SW480 (cell line): ENCODE measurements around the gene PLA2G7.
"Not testable (repeated sequence)": the region's sequence is repeated elsewhere in the genome, so short reads cannot be mapped to it uniquely, and the experiment has no call there.

ENCODE experiments used
- DNase-seq: peaks from one replicate; pipeline ENCODE4 v3.0.0-alpha.2; 2016; ENCODE audit warnings: low spot score

PLA2G7 gene

DNA sequence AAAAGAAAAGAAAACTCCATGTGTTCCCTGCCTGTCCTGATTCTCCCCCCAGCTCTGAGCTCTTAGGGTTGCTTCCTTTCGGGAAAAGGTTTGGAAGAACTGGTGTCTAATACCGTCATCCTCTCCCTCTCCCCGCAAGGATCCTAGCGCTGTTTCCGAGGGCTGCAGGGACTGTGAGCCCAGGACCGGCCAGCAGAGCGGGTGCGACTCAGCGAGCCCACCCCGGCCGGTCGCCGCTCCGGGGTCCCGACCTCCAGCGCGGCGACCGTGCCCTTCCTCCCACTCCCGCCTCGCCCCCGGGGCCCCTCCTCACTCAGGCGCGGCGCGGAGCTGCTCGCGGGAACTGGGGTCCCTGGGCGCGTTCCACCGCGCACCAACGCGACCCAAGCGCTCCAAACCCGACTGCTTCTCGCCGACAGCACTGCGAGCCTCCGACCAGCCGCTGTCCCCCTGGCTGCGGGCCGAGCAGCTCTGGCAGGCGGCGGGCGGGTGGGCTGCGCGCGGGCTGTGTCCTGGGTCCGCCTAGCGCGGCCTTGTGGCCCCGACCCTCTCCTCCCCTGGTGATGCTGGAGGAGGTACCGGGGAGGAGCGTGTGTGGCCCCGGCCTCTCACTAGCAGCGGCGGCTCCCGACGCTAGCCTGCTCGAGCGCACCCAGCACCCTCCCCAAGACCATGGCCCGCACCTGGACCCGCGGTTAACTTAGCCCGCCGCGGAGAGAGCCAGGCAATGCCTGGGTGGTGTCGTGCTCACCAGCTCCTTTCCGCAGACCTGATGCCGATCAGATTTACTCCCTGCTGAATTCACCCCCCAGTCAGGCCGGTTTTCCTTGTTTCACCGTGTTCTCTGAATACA lies at the start of gene PLA2G7:
TSS of gene PLA2G7 (minus strand) at position 509 of the 853 bp plus-strand sequence. CDS start 12,484 bp downstream, outside the sequence.
- peak; percentile 45 for DNase-seq

DNA sequence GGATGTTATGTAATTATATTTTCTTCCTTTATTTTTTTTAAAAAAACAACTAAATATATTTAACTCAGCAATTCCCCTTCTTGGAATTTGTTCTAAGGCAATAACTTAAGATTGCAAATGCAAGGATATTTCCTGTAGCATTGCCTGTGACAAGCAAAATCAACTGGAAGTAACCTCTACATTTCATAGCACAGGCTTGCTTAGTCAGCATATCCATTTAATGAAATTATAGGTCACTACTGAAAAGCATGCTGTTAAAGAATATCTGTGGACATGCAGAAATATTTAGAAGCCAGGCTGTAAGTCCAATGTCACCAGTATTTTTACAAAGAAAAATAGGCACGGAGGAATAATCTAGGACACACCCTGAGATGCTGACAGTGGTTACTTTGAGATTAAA lies 49.4 kb upstream of the PLA2G7 start:
- DNase-seq: no peak

DNA sequence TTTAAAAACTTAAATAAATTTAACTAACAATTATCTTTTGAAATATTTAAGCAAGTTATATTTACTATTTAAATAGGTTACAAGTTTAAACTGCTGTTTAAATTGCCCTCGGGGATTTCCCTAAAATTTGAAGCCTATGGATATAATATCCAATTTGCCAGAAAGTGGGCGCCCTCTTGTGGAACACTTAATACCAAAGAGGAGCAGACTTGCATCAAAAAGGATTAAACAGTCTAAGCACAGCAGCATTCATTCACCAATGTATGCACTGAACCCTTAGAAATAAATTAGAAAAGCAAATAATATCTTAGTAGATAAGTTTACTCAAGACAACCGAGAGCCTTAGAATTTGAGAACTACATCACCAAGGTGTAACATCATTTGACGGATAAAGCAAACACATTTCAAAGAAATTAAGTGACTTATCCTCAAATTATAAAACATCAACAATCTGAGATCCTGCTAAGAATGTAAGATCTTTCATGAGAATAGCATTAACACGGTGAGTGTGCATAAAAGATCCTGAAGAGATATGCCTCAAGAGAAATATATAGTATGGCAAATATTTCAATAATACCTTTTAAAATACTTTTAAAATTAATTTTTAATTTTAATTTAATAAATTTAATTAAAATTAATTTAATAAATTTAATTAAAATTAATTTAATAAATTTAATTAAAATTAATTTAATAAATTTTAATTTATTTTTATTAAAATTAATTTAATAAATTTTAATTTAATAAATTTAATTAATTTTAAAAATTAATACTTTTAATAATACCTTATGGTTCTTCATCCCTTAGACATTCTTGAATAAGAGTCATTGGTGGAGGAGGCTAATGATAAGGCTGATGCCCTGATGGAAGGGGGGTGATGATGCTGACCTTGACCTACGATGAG lies 46.6 kb upstream of the PLA2G7 start:
- peak; percentile 59 for DNase-seq

DNA sequence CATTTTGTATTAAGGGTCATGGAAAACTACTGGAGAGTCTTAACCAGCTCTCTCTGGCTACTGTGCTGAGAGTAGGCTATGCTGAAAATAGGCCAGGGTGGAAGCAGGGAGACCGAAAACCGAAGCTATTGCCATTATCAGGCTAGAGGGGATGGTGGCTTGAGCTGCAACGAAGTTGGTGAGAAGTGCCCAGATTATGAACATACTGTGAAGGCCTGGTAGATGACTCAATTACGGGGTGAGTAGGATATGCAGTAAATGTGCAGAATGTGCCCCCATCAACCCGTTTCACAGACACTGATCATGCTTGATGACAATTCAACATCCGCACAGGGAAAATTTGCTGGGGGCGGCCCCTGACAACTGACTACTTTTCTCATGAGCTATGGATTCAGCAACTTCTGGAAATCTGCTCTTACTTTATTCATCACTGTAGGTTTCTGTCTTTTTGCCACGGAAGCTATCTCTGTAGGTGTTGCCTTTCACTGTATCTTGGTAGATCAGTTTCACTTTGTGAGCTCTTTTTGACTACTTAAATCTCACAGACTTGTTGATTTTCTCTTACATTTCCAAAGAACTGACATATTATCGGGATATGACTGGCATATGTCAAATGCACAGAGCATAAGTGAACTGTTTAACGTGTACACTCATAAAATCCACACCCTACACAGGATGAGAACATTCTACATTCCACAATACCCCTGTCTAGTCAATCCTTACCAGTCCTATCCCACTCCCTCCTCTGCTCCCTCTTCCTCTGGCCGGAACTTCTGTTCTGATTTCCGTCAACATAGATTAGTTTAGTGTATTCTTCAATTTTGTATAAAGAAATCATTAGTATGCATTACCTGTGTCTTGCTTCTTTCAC lies 42.5 kb upstream of the PLA2G7 start:
- no peak for DNase-seq

DNA sequence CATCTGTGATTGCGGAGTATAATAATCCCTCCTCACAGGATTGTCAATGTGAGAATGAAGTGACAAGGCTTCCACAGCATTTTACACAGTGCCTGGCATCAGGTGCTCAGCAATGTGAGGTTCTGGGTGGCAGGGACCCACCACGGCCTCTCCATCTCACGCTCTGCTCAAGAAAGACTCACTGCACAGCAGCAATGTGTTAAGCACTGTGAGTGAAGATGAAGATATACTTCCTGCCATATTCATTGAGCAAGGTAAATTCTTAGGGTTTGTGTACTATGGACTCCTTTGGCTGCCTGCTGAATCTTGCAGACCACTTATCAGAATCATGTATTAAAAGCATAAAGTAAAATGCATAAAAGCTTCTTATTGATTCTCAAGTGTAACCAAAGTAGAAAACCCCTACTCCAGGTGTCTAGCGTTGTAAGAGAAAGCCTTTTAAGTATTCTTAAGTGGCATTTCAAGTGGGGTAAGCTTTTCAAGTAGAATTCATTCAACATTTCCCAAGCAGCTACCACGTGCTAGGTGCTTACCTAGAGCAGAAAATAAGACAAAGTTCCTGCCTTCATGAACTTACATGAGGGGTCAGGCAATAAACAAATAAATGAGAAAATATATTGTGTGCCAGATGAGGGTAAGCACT lies 41.0 kb upstream of the PLA2G7 start:
- no peak for DNase-seq

DNA sequence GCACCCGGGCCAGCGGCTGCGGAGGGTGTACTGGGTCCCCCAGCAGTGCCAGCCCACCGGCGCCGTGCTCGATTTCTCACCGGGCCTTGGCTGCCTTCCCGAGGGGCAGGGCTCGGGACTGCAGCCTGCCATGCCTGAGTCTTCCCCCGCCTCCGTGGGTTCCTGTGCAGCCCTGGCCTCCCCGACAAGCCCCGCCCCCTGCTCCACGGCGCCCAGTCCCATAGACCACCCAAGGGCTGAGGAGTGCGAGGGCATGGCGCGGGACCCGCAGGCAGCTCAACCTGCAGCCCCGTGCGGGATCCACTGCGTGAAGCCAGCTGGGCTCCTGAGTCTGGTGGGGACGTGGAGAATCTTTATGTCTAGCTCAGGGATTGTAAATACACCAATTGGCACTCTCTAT lies 39.6 kb upstream of the PLA2G7 start:
- not testable (repeated sequence) for DNase-seq

DNA sequence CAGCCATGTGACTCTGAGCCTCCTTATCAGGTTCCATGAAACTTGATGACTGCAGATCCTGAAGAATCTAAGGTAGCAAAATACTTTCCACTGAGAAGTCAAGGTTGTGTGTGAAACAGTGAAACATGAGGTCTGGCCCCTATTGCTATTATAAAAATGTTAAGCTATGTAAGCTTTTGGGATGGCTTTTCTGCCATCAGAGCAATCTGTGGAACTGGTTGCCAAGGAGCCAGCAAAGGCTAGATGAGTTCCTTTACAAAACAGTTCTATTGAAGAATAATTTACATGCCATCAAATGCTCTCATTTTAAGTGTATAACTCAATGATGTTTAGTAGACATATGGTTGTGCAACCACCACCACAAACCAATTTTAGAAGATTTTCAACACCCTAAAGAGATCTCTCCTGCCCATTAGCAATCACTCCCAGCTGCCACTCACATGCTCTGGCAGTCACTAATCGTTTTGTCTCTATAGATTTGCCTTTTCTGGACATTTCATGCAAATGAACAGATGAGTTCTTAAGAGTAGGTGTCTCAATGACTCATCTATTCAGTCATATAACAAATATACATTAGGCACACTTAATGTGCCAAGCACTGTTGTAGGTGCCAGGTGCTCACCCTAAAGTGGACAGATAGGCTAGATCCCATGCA lies 38.2 kb upstream of the PLA2G7 start:
- DNase-seq: no peak

DNA sequence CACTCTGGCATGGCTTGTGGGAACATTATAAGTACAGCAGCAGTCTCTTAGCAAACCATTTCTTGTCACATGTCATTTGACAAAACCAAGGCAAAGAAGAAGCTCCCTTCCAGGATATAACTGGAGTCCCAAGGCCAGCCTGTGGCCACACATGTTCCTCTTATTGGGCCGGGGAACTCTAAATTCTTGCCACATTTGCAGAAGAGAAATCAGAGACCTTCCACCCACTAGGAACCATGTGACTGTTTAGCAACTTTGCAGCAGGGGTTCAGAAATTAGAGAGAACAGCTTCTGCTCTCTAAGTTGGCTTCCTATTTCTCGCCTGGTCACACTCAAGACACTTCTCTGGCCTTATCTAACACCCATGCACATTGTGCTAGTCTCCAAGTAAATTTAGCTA lies 37.6 kb upstream of the PLA2G7 start:
- no peak for DNase-seq

DNA sequence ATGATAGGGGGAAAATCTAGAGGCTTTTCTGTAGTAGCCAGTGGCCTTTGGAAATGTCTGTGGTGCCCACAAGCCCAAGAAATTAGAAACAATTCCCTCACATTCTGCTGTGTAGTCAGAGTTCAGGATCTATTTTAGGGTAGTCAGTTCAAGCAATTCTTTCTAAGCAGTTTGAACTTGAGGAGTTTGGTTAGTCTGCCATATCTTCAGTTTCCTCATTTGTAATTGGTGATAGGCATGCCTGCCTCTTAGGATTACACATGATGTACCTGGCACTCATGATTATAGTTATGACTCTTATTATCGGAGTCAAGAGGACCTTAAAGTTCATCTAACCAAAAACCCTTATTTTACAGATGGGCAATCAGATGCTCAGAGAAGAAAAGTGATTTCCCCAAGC lies 36.8 kb upstream of the PLA2G7 start:
- no peak for DNase-seq

DNA sequence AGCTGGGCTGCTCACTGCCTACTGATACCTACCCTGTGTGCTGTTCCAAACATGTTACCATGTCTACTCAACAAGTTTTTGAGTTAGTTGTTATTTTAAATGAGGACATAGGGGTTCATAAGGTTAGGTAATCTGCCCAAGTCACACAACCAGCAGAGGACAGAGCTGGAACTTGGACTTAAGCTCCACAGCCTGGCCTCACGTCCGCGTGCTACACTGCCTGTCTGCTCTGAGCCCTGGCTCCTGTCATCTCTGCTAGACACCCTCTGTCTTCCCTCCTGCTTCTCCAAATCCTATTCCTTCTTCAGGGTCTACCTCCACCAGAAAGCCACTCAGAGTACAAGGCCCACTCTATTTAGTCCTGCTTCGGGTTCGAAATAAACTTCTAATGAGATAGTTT lies 29.8 kb upstream of the PLA2G7 start:
- DNase-seq: no peak

DNA sequence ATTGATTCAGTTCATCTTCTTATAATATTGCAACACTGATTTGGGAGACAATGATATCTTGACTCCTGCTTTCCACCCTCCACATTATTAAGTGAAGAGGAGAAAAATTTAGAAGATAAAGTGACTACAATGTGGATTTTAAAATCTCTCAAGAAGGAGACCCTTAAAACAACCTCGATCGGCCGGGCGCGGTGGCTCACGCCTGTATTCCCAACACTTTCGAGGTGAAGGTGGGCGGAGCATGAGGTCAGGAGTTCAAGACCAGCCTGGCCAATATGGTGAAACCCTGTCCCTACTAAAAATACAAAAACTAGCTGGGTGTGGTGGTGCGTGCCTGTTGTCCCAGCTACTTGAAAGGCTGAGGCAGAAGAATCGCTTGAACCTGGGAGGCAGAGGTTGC lies 29.1 kb upstream of the PLA2G7 start:
- not testable (repeated sequence) for DNase-seq

DNA sequence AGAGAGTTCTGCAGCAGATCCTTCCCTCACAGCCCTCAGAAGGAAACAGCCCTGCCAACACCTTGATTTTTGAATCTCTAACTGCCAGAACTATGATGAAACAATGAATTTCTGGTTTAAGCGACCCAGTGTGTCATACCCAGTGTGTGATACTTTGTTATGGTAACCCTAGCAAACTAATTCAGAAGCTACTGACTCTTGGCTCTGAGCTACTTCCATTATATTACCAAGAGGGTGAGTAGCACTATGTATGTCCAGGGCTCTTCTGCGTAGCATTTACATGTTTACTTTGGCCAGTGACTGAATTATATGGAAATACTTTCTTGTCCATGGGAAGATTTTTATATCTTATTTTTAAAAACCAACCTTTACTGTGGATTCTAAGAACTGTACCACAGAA lies 28.3 kb upstream of the PLA2G7 start:
- no peak for DNase-seq

DNA sequence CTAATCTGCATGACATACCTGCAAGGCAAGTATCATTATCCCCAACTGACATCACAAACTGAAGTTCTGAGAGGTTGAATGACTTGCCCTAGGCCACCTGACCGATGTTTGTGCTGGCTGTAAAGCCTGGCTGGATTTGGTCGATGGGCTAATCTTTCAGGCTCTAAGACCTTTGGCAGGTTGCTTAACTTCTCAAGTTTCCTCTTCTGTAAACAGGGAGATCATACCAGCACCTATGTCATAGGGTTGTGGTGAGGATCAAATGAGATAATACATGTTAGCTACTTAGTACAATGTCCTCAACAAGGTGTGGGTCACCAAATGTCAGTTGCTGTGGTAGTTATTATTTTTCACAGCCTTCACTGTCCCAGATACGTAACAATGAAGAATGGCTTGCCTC lies 25.8 kb upstream of the PLA2G7 start:
- DNase-seq: no peak

DNA sequence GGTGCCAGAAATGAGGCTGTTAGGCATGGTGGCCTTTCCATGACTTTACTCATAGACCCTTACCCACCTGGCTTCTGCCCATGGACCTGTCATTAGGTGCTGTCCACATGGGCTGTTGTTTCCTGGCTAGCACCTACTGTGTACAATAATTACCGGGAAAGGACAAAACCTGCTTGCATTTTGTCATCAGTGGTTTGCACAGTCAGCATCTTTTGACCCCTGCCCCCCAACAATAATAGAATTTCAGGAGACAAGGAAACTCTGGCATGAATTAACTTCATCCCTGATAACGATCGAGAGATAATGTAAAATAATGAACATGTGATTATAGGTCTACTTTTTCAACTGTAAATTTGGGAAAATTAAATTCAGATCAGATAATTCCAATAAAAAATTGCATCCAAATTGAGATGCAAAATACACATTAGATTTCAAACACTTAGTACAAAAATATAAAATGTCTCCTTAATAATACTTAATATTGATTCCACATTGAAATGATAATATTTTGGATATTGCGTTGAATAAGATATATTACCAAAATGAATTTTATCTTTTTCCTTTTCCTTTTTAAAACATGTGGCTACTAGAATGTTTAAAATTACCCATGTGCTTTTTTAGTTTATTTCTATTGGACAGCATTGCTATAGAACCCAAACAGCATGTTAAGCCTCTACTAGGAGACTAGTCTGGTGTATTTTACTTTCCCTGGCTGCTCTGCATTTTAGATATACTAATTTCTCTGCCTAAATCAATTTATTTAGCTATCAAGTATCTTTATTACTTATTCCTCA lies 24.0 kb upstream of the PLA2G7 start:
- no peak for DNase-seq

DNA sequence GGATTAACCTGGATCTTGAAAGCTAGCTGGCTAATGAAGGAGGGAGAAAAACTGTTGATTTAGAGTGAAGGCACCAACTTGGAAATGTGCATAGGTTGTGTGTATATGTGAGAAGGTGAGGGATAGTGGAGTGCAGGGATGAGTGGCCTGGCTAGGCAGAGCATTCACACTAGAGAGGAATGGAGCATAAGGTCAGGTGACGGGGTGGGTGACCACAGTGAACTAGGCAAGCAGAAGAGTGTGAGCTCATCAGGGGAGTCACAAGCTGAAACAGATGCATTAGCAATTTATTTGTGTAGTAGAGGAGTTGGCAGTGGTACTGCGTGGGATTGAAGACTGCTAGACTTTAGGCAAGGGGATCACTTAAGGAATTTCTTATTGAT lies 22.0 kb upstream of the PLA2G7 start:
- no peak for DNase-seq

DNA sequence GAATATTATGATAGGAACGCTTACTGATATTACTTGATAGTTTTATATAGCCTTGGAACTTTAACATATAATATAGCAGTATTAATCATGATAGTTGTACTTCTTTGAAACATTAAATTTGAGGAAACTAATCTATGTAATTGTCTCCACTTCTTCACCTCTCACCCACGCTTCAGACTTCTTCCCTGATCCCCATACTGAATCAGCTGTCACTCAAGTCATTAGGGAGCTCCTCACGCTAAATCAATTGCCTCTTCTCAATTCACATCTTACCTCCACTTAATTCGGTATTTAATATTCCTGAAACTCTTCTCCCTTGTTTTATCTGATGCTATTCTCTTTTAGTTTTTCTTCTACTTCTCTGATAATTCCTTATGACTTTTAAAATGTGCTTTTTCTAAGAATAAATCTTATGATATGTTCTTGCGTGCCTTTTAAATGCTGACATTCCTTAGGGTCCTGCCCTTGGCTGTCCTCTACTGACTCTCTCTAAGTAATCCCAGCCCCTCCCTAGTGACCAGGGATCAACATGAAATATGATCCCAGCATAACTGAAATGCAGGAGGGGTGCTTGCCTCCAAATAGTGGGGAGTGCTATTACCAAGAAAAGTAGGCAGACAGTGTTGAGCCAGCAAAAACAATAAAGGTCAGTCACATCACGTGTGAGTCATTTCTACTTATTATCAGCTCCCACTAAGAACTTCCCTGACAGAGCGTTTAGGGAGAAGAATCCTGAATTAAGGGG lies 21.5 kb upstream of the PLA2G7 start:
- no peak for DNase-seq

DNA sequence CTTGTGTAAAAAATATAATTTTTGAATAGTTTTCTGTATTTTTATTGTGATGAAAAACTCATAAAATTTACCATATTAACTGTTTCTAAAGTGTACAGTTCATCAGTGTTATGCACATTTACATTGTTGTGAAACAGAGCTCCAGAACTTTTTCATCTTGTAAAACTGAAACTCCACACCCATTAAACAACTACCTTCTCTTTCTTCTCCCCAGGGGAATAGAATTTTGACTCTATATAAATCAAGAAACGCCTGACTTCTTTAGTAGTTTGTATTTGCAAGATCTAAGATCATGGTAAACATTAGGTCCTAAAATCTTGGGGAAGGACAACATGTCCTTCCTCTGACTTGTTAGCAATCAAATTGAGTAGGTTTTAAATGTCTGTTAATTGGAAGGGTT lies 20.7 kb upstream of the PLA2G7 start:
- DNase-seq: no peak

DNA sequence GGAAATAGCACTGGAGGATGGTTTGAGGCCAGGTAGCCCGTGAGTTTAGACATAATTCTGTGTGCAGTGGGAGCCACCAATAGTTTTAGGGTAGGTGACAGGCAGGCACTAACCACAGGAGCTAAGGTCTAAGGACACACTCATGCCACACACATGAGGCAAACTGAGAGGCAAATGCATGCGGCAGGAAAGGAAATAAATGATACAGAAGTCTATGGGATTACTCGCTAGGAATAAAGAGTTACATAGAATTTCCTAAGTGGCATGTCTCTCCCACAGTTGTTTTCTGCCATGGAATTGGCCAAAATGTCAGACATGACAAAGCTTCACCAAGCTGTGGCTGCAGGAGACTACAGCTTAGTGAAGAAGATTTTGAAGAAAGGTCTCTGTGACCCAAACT lies 16.5 kb upstream of the PLA2G7 start:
- no peak for DNase-seq

DNA sequence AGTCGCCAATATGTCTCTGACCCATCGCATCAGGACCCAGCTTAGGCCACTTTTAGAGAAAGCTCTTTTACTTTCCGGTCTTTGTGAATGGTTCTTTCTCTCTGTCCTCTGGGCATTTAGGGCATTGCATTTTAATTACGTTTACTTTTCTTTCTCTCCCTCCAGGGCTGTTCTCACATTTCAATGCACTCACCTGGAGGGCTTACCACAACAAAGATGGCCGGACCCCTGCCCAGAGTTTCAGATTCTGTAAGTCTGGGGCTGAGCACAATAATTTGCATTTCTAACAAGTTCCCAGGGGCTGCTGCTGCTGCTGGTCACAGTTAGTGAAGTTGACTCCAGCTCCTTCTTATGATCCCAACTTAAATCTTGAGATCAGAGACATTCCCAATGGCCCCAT lies 14.6 kb upstream of the PLA2G7 start:
- no peak for DNase-seq
